ENCODE data around the gene SHROOM3.

SHROOM3 gene

DNA sequence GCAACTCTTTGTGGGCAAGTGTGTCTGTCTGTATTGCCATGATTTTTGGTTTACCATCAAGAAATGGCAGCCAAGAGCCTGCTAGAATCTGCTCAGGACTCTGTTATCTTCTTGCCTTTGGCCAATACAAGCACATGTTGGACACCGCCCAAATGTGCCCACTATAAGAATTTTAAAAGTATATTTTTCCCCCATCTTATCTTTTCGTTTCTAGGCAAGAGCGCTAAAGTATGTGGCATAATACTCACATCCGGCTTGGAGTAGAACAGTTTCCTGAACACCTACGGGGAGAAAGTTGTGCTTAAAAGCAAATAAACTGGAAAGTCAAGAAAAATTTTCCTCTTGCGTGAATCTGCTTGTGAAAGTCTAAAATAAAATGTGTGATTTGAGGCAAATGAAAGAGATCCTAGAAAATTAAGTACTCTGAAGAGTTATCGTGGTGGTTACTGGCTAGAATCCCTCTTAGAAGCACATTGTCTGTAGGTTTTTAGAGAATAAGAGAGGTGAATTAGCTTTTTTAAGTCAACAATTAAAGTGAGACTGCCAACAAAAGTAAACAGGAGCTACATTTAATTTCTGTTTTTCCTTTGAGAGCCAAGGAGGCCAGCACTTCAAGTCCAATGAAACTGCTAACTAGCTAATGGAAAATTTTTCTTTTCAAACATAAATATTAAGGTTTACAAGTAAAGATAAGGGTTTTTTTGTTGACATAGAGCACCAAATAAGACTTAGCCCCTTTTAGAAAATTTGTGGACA, 242.7 kb downstream of the SHROOM3 start:
- FAIRE-seq (no peak), DNase-seq (ENCODE audit: extremely low spot score, insufficient read length, low read depth) (no peak)

DNA sequence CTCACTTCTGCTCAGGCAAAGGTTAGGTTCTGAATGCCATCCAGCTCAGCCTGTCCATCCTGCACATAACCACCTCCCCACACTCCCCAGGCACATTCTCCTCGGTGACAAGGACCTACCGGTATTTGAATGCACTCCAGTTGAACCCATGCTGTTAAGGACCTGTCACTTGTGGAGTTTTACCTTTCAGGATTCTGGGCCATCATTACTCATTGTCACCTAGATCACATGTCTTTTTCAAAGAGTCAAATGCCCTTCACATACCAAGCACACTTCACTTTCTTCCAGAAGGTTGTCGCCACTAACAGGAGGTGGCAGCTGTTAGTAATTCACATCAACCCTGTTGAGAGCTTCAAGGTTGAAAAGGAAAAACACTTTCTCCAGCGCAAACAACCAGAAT, 244.7 kb downstream of the SHROOM3 start:
- DNase-seq (ENCODE audit: extremely low spot score, insufficient read length, low read depth) (no peak), FAIRE-seq (no peak)

DNA sequence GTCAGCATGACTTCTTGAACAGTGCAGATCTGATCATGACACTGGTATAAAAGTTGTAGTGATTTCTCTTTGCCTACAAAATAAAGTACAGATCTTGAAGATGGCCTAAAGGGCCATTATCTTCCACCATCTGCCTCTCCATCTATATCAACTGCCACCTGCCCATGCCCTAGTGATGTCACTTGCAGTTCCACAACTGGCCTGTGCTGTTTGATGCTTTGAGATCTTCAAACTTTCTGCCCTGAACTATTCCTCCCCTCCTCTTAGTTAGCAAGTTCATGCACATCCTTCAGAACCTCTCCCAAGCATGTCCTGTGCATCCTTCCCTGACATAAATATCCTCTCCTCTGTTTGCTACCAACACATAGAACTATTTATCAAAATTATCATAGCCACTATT, 245.9 kb downstream of the SHROOM3 start:
- FAIRE-seq (no peak), DNase-seq (ENCODE audit: extremely low spot score, insufficient read length, low read depth) (no peak)

DNA sequence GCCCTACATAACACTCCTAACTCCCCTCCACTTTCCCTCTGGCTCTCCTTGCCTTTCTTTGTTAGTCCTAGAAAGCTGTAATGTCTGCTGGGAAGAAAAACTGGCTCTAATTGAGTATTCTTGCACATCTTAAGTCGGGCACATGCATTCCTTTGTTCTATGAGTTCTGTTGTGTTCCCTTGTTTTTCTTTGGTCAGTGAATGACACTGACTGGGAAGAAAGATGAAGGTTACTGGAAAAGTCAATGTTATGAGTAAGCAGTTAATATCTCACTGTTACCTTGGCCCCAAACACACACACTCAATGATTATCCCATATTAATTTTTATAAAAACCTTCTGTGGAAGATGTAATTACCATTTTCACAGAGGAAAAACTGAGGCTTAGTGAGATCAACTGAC, 247.0 kb downstream of the SHROOM3 start:
- FAIRE-seq: no peak
- DNase-seq (ENCODE audit: extremely low spot score, insufficient read length, low read depth): no peak

DNA sequence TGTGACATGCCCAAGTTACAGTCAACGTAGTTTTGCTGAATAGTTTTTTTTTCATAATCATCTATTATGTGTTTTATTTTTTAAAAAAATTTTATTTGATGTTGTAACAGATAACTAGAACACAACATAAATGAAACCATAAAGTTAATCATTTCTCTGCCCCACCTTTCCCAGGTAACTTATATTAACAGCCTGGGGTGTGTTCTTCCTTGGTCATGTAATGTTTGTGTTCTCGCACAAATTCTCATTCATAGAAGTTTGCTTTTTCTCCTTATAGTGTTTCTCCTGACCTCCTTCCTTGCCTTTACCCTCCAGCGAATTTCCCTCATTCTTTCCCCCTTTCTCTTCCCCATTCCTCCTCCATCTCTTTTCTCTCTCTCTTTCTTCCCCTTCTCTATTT, 248.1 kb downstream of the SHROOM3 start:
- no peak for FAIRE-seq
- DNase-seq (ENCODE audit: extremely low spot score, insufficient read length, low read depth): no peak

DNA sequence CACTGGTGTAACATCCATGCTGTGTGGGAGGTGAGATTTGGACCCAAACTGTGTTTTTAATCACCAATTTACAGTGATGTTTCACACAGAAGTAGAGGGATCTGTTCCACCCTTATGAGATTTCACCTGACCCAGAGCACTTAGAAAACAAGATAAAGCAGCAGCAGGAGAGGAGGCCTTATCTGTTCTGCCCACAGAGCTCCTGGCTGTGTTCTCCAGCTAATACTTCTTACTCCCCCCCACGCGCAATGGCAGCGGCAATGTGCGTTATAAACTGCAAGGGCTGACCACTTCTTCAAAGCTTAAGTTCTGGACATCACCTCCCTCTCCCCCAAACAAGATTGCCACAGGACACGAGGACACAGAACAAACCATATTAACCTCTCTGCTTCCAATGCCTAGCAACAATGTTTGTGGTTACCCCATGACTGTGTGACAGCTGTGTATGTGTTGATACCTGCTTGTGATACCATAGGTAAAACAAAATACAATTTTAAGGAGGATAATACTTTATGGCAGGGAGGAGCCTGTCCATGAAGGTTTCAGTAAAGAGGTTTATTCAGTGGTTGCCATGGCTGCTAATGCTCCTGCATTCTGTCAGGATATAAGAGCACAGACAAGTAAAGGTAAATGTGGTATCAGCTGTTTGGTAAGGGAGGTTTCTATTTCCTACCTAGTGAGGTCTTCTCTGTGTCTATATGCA, 252.9 kb downstream of the SHROOM3 start:
- DNase-seq (ENCODE audit: extremely low spot score, insufficient read length, low read depth) (no peak), FAIRE-seq (no peak)

DNA sequence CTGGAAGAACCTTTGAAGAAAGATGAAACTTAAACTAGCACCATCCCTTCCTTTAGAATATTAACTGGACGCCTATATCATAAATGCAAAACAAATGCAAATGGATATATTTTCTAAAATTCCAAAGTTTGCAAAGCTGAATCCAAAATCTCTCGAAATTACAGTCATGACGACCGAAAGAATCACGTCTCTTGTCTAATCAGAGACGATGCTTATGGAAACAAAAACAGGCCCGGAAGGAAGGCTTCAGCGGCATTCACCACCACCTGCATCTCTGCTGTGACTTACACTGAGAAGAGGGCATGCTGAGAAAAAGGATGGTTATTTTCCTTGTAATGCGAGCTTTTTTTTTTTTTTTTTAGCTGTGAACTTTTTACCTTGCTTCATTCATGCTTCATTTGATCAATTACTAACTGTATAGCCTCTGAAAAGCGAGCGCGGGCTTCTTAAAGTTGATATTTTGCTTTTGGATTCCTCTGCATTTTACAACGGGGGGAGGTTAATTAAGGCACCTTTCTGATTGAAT, 253.7 kb downstream of the SHROOM3 start:
- DNase-seq (ENCODE audit: extremely low spot score, insufficient read length, low read depth): no peak
- no peak for FAIRE-seq

DNA sequence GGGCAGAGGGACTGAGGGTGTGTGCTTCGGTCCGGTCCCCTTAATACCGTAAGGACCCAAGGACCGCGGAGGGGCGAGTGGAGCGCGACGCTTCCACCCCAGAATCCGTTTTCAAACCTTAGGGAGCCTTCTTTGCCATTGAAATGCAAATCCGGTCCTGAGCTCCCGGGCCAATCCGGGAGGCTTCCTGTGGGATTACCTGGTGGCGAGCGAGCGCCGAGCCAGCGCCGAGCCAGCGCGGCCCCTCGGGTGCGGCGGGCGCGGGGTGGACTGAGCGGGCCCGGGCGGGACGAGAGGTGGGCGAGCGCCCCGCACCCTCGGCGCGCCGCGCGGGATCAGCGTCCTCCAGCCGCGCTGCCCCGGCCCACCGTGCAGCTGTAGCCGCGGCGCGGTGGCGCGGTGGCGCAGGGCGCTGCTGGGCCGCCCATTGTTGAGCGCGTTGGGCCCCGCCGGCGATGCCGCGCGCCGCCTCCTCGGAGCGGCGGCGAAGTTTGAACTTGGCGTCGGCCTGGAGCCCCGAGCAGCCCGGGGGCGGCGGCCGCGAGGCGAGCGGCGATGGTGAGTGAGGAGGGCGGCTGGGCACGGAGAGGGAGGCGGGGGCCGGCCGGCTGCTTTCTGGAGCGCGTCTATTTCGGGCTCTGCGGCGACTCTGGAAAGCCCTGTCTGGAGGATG, 254.3 kb downstream of the SHROOM3 start:
- FAIRE-seq: no peak
- no peak for DNase-seq (ENCODE audit: extremely low spot score, insufficient read length, low read depth)

DNA sequence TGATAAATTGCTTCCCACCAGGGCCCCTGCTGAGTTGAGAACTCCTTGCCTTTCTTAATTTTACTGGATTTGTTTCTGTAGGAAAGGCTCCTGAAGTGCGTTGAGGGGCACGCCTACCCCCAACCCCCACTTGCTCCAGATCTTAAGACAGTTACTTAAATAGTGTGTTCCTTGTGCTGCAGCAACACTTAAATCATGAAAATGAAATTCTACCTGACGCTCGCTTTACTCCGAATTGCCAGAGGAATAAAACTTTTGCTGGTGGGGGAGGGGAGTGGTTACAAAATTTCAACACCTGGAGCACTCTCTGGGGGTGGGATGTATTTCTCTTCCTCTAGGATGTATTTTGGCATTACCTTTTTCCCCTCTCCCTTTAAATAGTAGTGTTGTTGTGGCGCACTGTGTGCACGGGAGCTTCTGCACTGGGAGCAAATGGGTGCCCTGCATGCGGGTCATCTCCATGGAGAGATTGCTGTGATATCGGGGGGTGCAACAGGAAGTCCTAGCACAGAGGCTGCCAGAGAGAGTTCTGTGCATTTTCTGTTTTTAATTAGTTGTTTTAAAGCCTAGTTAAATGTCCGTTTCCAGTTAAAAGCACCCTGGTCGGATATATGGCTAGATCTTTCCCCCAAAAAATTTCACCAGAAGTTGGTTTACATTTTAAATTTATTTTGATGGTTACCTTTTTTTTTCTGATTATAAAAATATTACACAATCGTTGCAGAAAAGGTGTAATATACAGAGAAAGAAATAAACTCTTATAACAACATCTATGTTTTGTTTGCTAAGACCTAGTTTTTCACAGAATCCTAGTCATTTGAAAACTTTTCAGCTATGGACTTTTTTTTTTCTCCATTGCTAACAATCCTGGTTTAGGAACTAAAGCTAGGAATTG, 255.2 kb downstream of the SHROOM3 start:
- DNase-seq (ENCODE audit: extremely low spot score, insufficient read length, low read depth): no peak
- FAIRE-seq: no peak

DNA sequence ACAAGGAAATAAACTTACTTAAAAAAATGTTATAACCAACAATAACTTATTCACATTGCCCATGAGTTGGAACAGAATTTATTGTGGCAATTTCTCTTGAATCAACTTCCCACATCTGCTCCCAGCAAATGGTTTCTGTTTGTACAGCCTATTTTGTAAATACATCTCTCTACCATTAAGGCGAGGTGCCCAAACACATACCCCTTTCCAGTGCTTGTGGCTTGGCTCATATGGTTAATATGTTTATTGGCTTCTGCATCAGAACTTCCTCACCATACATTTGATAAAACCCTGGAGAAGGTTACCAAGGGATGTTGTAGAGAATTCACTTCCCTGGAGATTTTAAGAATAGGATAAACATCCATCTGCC, 255.9 kb downstream of the SHROOM3 start:
- DNase-seq (ENCODE audit: extremely low spot score, insufficient read length, low read depth): no peak
- no peak for FAIRE-seq

DNA sequence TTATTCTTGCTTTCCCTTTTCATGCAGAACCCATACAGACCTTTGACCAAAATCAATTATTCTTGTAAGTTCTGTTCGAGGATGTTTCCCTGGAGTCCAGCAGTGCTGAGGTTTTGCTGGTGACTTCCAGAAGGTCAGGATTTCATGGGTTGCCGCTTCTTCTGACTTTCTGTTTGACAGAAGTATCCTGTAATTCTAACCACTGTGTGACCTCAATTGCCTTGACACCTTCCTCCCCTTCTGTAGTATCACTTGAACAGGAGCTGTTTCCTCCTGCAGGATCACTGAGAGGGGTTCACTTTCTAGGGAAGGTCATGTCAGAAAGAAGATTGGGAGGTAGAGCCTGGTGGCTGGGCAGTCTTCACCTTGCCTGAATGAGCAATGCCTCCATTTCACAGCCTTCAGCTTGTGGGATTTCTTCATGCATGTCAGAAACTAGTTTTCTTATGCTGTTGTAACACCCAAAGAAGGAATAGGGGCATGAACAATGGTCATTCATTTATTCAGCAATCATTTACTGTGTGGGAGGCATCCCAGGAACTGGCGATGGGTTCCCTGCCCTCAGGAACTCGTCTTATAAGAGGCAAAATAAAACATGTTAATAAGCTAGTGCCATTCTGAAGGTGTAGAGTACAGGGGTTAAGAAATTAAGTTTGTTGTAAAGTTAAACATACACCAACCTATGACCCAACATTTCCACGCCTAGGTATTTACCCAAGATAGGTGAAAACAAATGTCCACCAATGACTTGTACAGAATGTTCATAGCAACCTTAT, 257.0 kb downstream of the SHROOM3 start:
- peak; percentile 67 for FAIRE-seq
- no peak for DNase-seq (ENCODE audit: extremely low spot score, insufficient read length, low read depth)

DNA sequence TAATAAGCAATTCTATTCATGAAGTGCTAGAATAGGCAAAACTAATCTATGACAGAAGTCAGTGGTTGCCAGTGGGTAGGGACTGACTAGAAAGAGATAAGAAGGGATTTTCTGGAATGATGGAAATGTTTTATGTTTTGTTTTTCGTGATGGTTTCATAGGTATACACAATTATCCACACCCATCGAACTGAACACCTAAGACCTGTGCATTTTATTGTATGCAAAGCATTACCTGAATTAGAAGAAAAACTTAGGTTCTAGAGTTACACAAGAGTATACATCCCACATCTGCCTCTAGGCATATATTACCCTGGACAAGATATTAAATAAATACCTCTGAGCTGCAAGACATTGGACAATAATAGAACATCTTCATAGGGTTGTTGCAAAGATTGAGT, 257.7 kb downstream of the SHROOM3 start:
- DNase-seq (ENCODE audit: extremely low spot score, insufficient read length, low read depth): no peak
- no peak for FAIRE-seq

DNA sequence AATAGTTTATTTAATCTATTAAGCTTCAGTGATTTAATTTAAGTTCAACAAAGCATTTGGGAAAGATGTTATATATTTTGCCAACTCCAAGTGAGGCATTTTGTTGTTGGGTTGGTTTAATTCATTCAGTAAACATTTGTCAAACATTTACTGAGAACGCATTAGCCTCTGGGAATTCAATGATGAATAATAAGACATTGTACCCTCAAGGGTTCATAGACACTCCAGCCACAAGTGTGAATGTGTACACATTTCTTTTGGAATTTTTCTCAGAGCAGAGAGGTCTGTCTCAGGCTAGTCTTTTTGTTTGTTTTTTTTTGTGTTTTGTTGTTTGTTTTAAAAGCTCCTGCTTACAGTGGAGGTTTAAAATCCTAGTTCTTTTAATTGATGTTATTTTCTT, 259.0 kb downstream of the SHROOM3 start:
- FAIRE-seq: no peak

DNA sequence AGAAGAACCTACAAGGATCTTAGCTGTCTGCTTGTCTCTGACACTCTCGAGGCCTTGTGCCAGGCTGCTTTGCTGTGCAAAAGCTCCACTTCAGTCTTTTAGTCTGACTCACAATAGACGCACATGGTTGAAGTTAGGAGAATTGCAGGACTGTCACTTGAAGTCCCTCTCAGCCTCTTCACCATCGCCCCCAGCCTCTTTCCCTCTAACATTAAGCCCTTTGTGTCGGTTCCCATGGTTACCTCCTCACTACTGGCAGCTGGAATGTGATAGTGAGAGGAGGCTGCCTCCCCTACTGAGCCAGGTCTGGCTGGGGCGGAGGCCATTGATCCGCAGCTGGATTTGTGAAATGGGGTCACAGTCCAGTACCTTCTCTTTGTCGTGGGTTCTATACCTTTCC, 261.1 kb downstream of the SHROOM3 start:
- DNase-seq (ENCODE audit: extremely low spot score, insufficient read length, low read depth) (no peak), FAIRE-seq (no peak)

More for the DNA sequence above, 259.0 kb downstream of the SHROOM3 start:
- no peak for DNase-seq (ENCODE audit: extremely low spot score, insufficient read length, low read depth)

DNA sequence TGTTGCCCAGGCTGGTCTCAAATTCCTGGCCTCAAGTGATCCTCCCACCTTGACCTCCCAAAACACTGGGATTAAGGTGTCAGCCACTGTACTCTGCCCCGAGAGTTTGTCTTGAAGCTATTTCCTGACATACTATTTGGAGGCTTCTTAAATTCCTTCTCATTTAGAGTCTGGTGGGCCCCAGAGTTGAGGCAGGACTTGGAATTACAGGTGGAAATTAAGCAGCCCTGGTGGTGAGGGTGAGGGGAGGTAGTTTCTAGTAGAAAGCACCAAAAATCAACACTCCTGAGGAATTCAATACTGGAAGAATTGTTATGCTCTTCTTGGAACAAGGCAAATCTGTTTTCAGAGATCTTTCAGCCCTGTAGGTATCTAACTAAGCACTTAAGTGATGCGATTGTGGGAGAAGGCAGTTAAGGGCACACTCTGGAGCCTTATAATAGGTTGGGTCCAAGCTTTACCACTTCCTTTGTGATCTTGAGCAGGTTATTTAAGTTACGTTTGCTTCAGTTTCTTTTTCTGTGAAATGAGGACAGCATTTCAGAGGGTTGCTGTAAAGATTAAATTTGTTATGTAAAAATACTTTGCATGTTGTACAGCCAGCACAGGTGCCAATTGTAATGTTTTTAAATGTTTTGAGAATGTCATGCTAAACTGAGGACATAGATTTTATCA, 262.2 kb downstream of the SHROOM3 start:
- no peak for DNase-seq (ENCODE audit: extremely low spot score, insufficient read length, low read depth)
- peak; percentile 70 for FAIRE-seq

DNA sequence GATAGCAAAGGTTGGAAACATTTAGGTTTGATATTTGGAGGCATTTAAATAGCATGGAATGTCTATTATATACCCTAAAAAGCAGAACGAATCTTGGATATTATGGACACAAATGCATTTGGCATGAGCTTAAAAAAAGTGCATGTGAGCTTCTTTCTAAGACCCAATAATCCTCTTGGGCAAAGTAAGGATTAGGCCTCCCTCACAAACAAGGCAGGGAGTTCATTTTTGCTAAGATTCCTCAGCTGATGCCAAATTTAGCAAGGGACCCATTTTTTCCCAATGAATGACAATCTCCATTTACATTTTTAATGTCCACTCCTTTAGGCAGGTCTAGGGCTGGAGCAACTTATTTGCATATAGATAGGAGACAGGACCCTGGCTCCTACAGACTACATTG, 263.1 kb downstream of the SHROOM3 start:
- DNase-seq (ENCODE audit: extremely low spot score, insufficient read length, low read depth) (no peak), FAIRE-seq (no peak)

DNA sequence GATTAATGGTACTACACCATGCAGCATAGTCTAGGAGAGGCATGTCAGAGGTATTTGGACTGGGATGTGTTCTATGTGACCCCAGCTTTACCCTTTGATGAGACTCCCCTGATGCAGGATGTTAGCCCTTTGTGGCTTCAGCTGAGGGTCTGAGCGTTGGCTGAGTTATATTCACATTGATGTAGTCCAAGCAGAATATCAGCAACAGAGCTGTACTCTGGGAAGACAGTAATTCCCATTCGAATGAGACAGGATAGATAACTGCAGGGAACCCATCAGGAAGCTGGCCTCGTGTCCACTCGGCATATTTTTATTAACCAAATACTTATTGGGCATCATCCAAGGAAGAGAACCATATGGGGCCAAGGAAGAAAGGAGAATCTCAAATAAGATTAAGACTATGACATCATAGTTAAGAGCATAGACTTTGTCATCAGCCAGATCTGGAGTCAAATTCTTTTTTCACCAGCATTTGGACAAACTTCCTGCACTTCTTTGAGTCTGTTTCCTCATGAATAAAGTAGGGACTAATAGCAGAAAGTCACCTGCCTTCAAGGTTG, 264.8 kb downstream of the SHROOM3 start:
- FAIRE-seq (no peak), DNase-seq (ENCODE audit: extremely low spot score, insufficient read length, low read depth) (no peak)

DNA sequence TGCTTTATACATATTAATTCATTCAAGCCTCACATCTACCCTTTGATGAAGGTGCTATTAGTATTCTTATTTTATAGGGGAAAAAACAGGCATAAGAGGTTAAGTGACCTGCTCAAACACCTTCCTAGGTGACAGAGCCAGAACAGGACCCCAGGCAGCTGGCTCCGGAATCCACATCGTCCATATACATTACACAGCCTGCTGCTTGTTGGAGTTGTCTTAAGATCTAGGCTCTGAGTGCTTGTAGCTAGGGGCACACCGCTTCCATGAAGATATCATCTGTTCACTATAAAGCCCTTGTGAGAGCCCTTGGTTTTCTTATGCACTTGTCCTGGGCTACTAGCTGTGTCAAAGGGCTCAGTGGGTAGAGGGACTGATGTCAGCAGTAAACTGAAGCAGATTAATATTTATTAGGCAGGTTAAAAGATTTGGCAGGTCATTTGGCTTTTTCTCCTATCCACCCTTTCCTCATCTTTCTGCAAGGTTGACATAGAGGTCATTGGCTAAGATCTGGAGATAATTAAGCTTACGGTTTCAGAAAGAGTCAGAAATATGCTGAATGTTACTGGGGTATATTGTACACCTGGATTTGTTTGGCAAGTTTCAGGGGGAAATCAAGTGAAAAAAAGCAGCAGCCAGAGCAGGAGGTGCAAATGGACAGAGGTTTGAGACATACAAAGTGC, 267.6 kb downstream of the SHROOM3 start:
- no peak for FAIRE-seq

More for the DNA sequence above, 267.6 kb downstream of the SHROOM3 start:
- DNase-seq (ENCODE audit: extremely low spot score, insufficient read length, low read depth): no peak

Data from GM18507 (cell line).